ENCODE data around the gene MAP3K5. TPM values are rescaled to one million over a fixed set of nuclear protein-coding genes. Genes with fewer than 3 reads are reported as not detected.
"Not testable (repeated sequence)": the region's sequence is repeated elsewhere in the genome, so short reads cannot be mapped to it uniquely, and the experiment has no call there.

MAP3K5 gene
- total RNA-seq, 1 donor from 2014 or later = 18.3 TPM

DNA sequence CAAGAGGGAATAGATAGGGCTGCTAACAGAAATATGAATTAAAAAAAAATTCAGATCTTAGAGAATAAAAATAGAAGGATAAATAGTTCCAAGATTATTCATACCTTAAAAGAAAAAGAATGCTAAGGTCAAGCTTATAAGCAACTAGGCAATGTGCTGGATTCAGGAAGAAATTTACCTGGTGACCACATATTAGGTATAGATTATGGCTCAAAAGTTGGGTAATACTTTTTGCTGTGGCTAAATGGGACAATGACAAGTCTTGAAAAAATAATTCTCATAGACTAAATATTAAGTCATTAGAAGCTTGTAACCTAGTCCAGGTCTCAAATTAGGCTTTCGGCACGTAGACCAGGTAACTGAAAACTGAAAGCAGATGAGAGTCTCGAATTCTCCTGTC lies 17.2 kb downstream of the MAP3K5 start:
- FAIRE-seq = no peak
- no peak for DNase-seq (ENCODE audit: low spot score in 2 of 2)

DNA sequence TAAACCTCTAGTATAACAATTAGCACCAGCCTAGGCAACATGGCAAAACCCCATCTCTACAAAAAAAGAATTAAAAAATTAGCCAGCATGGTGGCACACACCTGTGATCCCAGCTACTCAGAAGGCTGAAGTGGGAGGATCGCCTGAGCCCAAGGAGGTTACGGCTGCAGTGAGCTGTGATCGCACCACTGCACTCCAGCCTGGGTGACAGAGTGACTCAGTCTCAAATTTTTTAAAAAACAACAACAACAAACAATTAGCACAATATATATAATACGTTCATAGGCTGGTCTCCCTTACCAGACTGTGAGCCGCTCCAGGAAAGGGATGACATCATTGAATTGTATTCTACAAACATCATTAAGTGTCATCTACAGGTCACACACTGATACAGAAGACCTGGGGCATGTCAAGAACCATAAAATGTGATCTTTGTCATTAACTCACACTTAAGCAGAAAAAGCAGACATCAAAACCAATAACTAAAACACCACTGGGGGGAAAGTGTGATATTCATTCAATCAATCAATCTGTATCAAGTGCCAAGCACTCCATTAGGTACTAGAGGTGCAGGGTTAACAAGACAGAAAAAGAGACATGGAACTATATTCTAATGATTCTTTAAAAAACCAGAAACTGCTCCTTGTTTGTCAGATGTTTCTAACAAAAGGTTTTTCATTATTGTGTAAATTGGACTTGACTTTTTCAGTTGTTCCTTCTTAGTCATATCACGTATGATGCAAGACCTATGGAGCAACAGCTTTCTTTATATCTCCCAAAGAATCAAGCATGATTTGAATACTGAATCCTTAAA lies 17.8 kb downstream of the MAP3K5 start:
- FAIRE-seq (no peak), DNase-seq (ENCODE audit: low spot score in 2 of 2) (no peak)

DNA sequence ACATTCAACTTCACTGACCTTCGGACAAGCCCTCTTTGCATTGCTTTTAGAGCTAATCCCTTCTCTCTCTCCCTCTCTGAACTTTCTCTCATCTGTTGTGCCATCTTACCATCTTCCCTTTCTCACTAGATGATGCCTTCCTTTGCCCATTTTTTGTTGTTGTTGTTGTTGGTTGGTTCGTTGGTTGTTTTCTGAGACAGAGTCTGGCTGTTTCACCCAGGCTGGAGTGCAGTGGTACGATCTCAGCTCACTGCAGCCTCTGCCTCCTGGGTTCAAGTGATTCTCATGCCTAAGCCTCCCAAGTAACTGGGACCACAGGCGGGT lies 18.8 kb downstream of the MAP3K5 start:
- no peak for DNase-seq (ENCODE audit: low spot score in 2 of 2)

DNA sequence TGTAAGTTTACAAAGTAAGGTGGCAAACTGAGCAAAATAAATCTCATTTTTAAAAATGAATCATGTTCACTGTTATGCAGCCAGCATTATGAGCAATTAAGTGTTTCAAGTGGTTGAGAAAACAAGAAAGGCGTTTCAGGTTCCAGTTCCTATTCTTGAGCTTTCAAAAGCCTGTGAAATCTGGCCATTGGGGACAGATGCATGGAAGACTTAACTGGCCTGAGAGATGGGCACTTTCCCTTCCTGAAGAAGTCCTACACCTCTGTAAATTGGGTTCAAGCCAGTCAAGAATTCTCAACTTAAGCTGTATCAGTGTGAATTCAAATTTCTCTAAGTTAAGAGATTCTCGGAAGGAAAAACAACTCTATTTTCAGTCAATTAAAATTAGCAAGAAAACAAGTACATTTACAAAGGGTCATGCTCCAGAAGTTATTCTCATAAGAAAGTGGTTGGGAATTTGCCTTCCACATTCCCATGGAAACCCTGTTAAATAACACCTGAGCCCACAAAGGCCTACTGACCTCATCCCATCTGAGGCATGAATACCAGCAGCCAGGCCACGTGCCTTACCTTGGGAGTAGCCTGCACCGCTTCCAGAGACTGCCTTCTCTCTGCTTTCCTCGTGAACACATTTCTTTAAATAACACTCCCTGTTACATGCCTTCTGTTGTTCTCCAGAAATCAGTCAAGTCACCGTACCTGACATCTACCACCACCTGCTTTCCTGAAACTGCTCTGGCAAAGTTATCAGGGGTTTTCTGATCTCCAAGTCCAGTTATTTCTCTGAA lies 19.4 kb downstream of the MAP3K5 start:
- DNase-seq (ENCODE audit: low spot score in 2 of 2) = no peak
- no peak for FAIRE-seq

More for the DNA sequence above, 18.8 kb downstream of the MAP3K5 start:
- no peak for FAIRE-seq

DNA sequence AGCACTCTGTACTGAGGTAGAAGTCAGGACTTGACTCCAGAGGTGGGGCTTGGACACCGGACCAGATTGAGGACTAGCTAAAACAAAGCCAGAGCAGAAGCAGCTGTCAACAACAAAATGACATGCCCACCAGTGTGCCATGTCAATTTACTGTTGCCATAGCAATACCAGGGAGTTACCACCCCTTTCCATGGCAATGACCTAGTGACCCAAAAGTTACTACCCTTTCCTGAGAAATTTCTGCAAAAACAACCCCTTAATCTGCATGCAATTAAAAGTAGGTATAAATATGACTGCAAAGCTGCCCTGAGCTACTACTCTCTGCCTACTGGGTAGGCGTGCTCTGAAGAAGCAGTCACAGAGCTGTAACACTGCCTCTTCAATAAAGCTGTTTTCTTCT lies 21.0 kb downstream of the MAP3K5 start:
- DNase-seq (ENCODE audit: low spot score in 2 of 2) (no peak), FAIRE-seq (no peak)

DNA sequence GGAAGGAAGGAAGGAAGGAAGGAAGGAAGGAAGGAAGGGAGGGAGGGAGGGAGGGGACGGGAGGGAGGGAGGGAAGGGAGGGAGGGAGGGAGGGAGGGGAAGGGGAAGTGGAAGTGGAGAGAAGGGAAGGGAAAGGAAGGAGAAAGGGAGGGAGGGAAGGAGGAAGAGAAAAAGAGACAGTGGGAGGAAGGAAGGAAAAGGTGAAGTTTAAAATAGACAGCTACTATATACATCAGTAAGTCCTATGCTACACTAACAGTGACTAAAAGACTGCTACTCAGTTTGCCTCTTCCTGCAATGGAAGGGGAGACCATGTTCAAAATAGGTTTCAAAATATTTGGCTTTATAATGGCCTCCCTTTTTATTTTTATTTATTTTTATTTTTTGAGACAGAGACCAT lies 22.5 kb downstream of the MAP3K5 start:
- FAIRE-seq (no peak), DNase-seq (ENCODE audit: low spot score in 2 of 2) (no peak)

DNA sequence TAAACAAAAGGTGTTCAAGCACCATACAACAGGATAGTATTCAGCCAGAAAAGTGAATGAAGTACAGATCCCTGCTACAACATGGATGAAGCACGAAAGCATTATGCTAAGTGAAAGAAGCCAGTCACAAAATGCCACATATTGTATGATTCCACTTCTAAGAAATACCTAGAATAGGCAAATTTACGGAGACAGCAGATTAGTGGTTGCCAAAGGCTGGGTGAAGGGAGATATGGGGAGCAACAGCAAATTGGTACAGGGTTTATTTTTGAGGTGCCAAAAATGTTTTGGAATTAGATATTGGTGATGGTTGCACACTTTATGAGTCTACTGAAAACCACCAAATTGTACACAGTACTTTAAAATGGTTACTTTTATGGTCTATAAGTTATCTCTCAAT lies 23.2 kb downstream of the MAP3K5 start:
- FAIRE-seq = no peak
- DNase-seq (ENCODE audit: low spot score in 2 of 2) = no peak

DNA sequence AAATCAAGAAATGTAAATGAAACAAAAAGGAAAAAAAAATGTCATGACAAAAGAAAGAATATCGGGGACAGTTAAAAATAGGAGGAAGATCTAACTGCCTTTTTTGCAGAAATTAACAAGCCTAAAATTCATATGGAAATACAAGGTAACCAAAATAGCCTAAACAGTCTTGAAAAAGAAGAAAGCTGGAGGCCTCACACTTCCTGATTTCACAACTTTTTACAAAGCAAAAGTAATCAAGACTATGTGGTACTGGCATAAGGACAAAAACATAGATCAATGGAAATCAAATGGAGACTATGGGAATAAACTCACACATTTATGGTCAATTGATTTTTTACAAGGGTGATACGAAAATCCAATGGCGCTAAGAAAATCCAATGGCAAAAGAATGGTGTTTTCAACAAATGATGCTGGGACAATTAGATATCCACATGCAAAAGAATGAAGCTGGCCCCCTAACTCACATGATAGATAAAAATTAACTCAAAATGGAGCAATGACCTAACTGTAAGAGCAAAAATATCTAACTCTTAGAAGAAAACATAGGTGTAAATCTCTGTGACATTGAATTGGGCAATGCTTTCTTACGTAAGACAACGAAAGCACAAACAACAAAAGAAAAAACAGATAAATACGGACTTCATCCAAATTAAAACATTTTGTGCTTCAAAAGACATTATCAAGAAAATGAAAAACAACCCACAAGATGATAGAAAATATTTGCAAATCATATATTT lies 24.5 kb downstream of the MAP3K5 start:
- DNase-seq (ENCODE audit: low spot score in 2 of 2) (no peak), FAIRE-seq (no peak)

DNA sequence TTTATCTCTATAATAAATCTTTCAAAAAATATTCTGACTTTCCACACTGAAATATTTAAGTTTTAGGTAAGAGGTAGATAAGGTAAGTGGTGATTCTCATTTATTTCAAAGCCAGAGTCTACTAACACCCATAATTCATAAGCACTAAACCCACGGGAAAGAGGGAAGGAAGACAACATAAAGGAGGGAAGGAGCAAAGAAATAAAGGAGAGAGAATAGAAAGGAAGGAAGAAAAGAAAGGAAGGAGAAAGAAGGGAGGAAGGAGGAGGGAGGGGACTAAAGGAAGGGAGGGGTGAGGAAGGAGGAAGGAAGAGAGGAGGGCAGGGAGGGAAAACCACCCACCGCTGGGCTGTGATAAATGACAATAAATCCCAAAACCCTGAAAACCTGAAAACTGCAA lies 25.2 kb downstream of the MAP3K5 start:
- FAIRE-seq = no peak
- DNase-seq (ENCODE audit: low spot score in 2 of 2) = no peak

DNA sequence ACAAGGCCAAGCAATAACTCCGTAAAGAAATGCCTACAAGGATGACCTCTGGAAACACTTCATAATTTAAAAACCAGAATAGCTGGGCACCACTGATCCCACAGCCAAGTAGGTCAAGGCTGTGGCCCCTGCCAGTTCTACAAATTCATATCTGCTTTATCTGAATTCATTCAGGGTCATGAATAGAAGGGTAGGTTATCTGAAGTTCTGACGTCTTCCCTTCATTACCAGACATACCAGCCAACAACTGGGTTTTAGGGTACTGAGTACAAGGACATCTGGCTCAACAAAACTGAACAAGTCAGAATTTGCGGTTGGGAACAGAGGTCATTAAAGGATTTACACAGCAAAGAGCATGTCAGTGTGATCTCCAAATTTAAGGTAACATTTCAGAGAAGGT lies 26.0 kb downstream of the MAP3K5 start:
- DNase-seq (ENCODE audit: low spot score in 2 of 2) (no peak), FAIRE-seq (no peak)

DNA sequence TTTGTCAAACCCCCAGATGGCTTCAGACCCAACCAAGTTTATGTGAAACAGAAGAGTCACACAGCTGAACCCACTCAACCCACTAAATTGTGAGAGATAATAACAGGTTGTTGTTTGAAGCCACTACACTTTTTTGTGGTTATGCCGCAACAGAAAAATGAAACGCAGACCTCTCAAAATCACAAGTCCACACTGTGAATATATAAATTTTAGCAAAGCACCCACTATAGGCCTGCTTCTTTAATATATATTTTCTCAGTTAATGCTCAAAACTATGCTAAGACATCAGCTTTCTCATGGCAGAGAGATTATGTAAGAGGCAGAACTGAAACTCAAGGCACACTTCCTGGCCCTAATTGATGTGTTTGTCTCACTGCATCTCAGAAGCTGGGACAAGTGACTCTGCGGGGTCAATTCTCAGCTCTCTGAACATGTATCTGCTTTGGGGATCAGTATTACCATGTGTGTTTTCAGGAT lies 27.7 kb downstream of the MAP3K5 start:
- no peak for FAIRE-seq
- DNase-seq (ENCODE audit: low spot score in 2 of 2) = no peak

DNA sequence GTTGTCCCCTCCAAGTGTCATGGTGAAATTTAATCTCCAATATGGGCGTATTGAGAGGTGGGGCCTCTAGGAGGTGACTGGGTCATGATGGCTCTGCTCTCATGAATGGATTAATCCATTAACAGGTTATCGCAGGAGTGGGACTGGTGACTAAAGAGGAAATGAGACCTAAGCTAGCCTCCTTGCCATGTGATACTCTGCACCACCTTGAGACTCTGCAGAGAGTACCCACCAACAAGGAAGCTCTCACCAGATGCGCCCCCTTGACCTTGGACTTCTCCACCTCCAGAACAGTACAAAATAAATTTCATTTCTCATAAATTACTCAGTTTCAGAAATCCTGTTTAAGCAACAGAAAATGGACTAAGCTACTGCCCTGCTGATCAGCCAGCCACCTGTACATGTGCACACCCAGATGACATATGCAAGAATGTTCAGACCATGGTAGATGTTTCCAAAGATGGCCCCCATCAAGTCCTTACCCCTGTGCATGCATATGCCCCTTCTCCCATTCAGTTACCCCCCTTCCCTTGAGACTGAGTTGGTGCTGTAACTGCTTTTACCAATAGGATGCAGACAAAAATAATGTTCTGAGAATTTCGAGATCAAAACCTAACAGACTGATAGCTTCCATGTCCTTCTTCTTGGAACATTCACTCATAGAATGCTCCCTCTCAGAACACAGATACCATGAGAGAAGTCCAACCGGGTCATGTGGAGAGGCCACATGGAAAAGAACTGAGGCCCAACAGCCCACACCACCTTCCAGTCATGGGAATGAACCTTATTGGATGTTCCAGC lies 28.4 kb downstream of the MAP3K5 start:
- DNase-seq (ENCODE audit: low spot score in 2 of 2) = no peak
- FAIRE-seq = no peak

DNA sequence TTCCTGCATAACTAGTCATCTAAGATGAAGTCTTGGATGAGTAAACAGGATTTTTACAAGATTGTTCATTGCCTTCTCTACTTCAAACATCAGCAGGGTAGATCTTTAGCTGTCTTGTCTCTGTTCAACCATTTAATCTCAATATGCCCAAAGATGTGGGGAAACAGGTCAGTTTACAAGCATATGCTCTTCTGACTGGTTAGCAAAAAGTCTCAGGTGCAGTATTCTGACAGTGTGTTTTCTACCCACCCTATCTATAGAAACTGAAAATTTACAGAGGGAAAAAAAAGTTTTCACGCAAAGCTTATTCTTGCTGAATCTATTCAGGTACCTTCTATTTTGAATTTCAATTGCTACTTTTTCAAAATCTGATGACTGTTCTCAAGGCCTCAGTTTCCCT lies 29.0 kb downstream of the MAP3K5 start:
- DNase-seq (ENCODE audit: low spot score in 2 of 2) (no peak), FAIRE-seq (no peak)

DNA sequence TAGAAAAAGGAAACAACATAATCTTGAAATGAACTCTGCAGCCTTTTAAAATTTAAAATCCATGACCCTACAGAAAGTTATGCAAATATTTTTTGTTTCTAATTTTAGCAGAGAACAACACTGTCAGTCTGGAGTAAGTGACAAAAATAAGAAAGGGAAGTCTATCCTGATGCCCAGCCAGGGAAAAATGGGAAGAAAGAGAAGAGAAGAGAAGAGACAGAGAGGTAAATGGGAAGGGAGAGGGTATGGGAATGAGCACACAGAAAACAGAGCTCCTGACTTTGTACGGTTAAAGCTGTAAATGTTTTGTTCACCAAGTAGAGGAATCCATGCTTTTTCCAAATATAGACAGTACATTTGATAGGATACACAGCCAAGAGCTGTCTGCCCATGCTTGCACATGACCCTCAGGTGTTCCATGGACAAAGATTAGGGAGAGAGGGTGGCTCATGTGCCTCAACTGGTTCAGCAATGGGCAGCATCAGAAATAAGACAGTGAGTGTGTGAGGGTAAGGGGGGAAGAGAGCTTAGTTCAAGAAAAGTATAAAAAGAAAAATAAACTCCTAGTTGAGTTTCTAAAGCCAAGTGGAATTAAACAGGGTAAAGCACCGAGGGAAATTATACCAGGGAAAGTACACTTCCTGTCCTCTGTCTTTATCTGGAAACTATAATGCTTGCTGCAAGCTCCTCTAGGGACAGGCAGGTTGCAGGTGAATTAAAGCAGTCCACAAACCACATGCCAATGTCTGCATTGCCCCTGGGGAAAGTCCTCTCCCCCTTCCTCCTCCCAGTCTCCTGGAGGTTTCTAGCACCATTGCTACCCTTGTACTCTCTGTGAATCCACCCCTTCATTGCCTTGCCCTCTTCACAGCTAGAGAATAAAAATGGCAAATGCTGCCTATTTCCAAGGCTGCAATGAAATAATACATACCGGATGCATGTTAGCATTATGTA lies 30.0 kb downstream of the MAP3K5 start:
- FAIRE-seq = no peak
- no peak for DNase-seq (ENCODE audit: low spot score in 2 of 2)

DNA sequence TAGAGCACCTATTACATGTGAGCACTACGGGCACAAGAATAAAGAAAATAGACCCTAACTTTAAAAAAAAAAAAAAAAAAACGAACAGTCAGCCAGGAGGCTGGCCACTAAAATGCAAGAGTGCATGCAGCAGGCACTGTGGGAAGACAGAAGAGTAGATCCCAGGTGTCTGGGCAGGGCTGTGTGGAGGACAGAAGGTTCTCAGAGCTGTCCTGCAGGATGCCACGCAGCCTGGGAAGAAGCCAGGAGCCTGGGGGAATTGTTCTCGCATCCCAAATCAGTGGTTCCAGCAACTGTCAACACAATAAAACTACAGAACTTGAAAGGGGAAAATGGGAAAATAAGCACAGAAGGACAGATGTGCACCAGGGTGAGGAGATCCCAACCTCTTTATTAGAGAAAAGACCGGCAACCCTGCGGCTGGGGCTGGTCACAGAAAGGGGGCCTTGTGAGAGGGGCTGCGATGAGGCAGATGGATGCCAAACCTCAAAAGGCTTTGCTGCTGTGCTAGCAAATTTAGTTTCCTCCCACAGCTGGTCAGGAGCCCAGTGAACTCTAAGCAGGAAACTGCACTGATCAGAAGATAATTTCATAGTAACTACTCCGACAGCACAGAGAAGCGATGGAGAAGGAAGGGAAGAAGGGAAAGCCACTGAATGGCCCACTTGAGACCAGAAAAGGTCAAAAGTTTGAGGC lies 30.9 kb downstream of the MAP3K5 start:
- DNase-seq (ENCODE audit: low spot score in 2 of 2) (no peak), FAIRE-seq (no peak)

DNA sequence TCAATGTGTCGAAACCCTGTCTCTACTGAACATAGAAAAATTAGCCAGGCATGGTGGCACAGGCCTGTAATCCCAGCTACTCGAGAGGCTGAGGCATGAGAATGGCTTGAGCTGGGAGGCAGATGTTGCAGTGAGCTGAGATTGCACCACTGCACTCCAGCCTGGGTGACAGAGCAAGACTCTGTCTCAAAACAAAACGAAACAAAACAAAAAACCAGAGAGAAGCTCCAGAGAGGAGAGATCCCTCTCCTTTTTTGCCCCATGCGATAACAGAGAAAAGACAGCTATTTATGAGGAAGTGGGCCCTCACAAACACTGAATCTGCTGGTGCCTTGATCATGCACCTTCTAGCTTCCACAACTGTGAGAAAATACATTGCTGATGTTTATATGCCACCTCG lies 31.5 kb downstream of the MAP3K5 start:
- not testable (repeated sequence) for FAIRE-seq; DNase-seq (ENCODE audit: low spot score in 2 of 2)

DNA sequence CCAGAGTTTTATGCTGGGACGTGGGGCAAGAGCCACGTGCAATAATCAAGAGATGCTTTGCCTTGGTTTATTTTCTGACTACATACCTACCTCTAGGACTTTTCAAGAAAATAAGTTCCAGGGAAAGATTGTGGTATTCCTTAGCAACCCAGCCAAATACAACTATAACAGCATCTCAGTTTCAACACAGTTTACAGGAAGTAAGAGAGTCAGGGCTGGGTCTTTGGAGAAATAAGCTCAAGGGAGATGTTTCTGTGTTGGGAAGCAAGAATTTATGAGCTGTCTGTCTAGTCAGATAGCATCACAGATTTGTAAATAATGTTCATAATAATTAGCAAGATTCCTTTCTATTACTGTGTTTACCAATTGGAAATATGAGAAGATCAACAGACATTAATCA lies 35.1 kb downstream of the MAP3K5 start:
- FAIRE-seq (no peak), DNase-seq (ENCODE audit: low spot score in 2 of 2) (no peak)

DNA sequence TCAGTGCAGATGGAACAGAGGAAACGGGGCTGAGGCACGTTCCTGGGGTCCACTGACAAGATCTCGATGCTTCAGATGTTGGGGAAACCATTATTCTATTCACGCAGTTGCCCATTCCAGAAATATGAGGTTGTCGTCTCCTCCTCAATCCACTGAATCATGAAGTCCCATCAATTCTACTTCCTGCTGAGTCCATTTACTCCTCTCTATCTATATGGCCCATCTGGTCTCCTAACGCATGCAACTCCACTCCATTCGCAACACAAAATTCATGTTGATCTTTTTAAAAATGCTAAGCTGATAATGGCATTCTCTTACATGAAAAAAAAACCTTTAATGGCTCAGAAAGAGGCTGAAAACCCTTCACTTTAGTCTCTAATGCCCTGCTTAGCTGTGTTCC lies 37.5 kb downstream of the MAP3K5 start:
- DNase-seq (ENCODE audit: low spot score in 2 of 2) (no peak), FAIRE-seq (no peak)

DNA sequence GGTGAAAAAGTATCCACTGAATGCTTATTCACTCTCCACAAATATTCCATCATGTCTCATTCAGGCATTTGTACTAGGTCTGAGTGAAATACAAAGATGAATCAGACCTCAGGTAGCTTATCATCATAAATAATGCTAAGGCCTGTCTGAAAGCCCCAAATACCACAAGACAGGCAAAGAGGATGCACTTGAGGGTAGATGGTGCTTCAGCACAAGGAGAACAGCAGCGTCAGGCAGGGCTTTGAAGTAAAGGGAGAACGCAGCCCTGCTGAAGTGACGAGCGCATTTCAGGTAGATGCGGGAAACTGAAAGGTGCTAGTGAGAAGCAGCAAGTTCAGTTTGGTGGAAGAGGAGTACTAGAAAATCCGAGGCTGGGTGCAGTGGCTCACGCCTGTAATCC lies 38.7 kb downstream of the MAP3K5 start:
- DNase-seq (ENCODE audit: low spot score in 2 of 2) (no peak), FAIRE-seq (no peak)
